Eye (tissue), 1 donor: ENCODE results near the gene SSB.
A peak's percentile ranks its signal among the peaks of the same experiment; 100 is the strongest.
"Not testable (repeated sequence)": the region's sequence is repeated elsewhere in the genome, so short reads cannot be mapped to it uniquely, and the experiment has no call there.

ENCODE experiments used
- DNase-seq: peaks from one replicate; pipeline ENCODE4 v3.0.0-alpha.2; 2015

The SSB gene

GRCh38 chr2:169782513-169782912 is 16.2 kb upstream of the SSB start:
- no peak for DNase-seq

DNA sequence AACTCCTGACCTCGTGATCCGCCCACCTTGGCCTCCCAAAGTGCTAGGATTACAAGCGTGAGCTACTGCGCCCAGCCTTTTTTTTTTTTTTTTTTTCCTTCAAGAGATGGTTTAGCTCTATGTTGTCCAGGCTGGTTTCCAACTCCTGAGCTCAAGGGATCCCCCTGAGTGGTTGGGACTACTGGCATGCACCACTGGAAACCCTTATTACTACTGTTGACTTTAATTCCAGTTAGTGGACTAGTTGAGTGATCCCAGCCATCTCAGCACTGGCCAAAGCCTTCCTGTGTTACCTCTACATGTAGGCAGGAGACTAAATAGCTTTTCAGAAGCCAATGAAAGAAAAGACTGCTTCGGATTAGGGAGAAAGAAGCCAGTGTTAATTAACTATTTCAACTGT is 8.1 kb upstream of the SSB start:
- no peak for DNase-seq

GRCh38 chr2:169795181-169795580 is 3.5 kb upstream of the SSB start:
- no peak for DNase-seq

DNA sequence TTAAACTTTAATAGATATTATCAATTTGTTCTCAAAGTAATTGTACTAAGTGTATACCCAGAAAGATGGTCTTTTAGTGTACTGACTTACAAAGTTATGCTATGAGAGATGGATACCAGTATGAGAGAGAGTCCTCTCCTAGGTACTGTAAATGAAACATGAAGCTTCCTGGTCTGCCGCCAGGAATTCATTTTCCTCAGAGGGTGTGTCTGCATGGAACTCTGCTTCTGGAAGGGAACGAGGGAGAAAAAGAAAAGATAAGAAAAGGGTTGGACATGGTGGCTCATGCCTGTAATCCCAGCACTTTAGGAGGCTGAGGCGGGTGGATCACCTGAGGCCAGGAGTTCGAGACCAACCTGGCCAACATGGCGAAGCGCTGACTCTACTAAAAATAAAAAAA is 2.2 kb upstream of the SSB start:
- no peak for DNase-seq

DNA sequence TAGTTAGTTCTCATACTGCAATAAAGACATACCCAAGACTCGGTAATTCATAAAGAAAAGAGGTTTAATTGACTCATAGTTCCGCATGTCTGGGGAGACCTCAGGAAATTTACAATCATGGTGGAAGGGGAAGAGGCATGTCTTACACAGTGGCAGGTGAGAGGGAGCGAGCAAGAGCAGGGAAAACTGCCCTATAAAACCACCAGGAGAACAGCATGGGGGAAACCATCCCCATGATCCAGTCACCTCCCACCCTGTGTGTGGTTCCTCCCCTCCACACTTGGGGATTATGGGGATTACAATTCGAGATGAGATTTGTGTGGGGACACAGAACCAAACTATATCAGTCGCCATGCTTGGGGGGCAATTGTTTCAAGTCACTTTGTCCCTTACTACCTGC is 1.1 kb upstream of the SSB start:
- no peak for DNase-seq

DNA sequence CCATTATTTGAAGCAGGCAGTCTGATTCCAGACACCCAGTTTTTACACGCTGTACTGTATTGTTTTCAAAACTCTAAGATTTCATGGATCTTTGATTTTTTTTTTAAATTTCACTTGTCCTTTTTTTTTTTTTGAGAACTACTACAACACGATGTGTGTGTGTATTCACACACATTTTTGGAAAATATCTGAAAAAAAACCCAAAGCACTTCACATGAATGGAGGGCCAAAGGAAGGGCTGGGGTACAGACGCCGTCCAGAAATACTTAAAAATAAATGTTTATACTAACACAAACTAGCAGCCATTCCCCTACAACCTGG is 314 bp upstream of the SSB start:
- DNase-seq: no peak

DNA sequence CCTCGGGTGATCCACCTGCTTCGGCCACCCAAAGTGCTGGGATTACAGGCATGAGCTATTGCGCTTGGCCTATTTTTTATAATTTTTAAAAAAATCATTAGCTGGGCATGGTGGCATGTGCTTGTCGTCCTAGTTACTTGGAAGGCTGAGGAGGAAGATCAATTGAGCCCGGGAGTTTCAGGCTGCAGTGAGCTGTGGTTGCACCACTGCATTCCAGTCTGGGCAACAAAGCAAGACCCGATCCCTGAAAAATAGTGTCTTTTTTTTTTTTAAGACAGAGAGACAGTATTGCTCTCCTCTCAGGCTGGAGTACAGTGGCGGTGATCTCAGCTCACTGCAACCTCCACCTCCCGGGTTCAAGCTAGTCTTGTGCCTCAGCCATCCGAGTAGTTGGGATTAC is 4.8 kb downstream of the SSB start:
- no peak for DNase-seq

- no peak for DNase-seq
These were observed 7.9 kb downstream of the SSB start for GRCh38 chr2:169806586-169806985.

DNA sequence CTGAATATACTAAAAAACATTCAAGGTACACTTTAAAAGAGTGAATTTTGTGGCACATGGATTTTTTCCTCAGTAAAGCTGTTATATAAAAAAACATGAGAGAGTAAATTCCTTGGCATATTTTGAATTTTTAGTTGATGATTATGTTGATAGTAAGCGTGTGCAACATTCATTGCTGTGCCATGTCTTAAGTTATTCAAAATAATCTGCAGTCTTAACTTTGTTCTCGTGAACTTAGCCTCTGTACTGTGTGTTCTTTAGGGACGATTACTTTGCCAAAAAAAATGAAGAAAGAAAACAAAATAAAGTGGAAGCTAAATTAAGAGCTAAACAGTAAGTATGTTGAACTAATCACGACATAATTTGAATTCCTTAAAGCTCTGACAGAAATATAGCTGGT is 9.6 kb downstream of the SSB start:
- no peak for DNase-seq

DNA sequence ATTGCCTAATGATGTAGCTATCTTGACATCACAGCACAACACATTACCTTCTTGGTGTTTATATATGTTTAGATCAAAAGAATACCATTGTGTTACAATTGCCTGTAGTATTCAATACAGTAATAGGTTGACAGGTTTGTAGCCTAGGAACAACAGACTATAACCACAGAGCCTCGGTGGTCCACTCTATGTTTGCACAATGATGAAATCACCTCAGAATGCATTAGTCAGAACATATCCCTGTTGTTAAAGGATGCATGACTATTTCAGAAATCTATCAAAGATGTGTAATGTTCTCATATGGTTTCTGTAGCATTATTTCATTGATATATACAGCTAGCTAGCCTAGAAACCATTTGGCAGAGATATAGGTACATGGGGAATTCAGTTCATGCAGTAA is 17.2 kb downstream of the SSB start:
- DNase-seq: no peak

DNA sequence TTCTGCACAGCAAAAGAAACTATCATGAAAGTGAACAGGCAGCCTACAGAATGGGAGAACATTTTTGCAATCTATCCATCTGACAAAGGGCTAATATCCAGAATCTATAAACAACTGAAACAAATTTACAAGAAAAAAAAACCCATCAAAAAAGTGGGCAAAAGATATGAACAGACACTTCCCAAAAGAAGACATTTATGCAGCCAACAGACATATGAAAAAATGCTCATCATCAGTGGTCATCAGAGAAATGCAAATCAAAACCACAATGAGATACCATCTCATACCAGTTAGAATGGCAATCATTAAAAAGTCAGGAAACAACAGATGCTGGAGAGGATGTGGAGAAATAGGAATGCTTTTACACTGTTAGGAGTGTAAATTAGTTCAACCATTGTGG is 18.3 kb downstream of the SSB start:
- DNase-seq: not testable (repeated sequence)

GRCh38 chr2:169817369-169817768 is 18.7 kb downstream of the SSB start:
- DNase-seq: not testable (repeated sequence)

DNA sequence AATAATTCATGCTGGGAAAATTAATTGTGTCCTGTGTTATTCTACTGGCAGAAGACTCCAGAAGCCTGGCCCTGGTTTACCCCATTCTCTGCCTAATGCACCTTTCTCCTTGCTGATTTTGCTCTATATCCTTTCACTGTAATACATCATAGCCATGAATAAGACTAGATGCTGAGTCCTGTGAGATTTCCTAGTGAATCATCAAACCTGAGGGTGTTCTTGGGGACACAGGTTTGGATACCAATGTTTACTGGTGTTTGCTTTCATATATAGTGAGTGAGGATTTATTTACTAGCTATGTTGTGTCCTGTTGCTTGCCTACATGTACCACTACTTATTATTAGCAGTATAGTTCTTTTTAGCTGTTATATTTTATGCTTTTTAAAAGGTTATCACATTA is 19.6 kb downstream of the SSB start:
- DNase-seq: no peak

DNA sequence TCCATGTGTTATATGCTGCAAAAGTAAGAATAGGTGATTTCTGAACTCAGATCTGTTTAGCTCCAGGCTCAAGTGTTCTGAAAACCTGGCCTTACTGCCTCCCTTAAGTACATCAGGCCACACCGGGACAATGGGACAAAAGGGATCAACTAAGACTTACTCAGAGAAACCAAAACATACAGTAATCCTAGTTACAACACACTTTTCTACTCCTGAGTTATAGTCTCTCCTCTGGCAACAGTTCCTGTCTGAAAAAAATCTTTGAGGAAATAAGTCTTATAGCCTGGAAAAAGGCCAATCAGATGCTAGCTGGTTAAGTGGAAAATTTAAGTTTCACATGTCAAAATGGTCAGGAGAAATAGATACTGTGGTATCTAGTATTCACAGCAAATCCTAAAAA is 20.4 kb downstream of the SSB start:
- DNase-seq: no peak

DNA sequence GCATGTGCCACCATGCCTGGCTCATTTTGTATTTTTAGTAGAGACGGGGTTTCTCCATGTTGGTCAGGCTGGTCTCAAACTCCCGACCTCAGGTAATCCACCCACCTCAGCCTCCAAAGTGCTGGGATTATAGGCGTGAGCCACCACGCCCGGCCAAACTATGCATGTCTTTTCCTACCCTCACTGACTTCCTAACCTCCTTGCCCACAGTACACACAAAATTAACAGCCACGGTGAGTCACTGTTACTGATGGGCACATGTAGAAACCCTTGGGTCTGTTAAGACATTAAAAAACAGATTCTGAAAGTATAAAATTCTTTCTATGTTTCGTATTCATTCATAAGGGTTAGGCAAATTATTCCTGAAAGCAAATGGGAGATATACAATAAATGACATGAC is 21.4 kb downstream of the SSB start:
- not testable (repeated sequence) for DNase-seq

- no peak for DNase-seq
These were observed 23.4 kb downstream of the SSB start for GRCh38 chr2:169822036-169822435.

DNA sequence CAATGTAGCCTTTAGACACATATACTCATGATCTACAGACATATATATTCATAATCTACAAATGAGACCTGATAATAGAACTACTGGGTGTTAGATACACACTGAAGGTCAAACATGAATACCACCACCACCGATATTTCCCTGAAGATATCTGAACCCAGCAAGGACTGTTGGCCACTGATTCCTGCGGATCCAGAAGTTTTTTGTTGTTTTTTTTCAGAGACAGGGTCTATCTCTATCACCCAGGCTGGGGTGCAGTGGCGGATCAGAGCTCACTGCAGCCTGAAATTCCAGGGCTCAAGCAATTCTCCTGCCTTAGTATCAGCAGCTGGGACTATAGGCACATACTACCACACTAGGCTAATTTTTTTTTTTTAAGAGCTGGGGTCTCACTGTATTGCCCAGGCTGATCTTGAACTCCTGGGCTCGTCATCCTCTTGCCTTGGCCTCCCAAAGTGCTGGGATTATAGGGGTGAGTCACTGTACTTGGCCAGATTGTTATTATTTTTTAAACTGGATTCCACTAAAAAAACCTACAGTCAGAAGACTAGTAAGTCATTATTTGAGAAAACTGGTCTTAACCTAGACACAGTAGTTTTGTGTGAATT is 24.2 kb downstream of the SSB start:
- no peak for DNase-seq

- no peak for DNase-seq
These were observed 25.3 kb downstream of the SSB start for GRCh38 chr2:169823996-169824372.

- DNase-seq: peak; percentile 92
These were observed 26.0 kb downstream of the SSB start, which contains the start of gene METTL5 for GRCh38 chr2:169824373-169825333. TSS of gene METTL5 (minus strand) at chr2:169824905. CDS start at chr2:169824597, 308 bp downstream.

DNA sequence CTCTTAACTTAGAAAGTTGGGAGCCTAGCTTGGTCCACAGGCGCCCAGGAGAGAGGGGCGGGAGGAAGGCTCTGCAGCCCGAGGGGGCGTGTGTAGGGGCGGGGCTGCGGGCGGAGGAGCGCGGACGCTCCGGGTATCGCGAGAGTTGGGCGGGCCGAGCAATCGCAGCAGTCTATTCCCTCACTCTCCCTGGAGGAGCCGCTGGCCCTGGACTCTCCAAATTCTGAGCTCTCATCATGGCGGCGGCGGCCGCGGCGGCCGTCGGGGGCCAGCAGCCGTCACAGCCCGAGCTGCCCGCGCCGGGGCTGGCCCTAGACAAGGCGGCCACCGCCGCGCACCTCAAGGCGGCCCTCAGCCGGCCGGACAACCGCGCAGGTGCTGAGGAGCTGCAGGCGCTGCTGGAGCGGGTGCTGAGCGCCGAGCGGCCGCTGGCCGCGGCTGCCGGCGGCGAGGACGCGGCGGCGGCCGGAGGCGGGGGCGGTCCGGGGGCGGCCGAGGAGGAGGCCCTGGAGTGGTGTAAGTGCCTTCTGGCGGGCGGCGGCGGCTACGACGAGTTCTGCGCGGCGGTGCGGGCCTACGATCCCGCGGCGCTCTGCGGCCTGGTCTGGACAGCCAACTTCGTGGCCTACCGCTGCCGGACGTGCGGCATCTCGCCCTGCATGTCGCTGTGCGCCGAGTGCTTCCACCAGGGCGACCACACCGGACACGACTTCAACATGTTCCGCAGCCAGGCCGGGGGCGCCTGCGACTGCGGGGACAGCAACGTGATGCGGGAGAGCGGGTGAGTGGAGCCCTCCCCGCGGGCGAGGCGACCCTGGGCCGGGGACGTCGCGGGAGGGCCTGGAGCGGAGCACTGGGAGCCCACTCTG is 28.8 kb downstream of the SSB start, which contains the start of gene UBR3:
UBR3 (plus strand) TSS at position 183 of the 869 bp plus-strand sequence; CDS start at position 237, 54 bp downstream.
- DNase-seq: peak; percentile 97

GRCh38 chr2:169828141-169828811 is 29.6 kb downstream of the SSB start:
- peak; percentile 74 for DNase-seq

GRCh38 chr2:169834401-169834800 is 35.7 kb downstream of the SSB start:
- DNase-seq: no peak
